ENCODE data around the gene CDT1. TPM values are rescaled to one million over a fixed set of nuclear protein-coding genes. Genes with fewer than 3 reads are reported as not detected.
A peak's percentile ranks its signal among the peaks of the same experiment; 100 is the strongest.

CDT1 gene
- total and polyA plus RNA-seq, 4 donors, result 3.6 to 13.9 (median 7.8) TPM

DNA sequence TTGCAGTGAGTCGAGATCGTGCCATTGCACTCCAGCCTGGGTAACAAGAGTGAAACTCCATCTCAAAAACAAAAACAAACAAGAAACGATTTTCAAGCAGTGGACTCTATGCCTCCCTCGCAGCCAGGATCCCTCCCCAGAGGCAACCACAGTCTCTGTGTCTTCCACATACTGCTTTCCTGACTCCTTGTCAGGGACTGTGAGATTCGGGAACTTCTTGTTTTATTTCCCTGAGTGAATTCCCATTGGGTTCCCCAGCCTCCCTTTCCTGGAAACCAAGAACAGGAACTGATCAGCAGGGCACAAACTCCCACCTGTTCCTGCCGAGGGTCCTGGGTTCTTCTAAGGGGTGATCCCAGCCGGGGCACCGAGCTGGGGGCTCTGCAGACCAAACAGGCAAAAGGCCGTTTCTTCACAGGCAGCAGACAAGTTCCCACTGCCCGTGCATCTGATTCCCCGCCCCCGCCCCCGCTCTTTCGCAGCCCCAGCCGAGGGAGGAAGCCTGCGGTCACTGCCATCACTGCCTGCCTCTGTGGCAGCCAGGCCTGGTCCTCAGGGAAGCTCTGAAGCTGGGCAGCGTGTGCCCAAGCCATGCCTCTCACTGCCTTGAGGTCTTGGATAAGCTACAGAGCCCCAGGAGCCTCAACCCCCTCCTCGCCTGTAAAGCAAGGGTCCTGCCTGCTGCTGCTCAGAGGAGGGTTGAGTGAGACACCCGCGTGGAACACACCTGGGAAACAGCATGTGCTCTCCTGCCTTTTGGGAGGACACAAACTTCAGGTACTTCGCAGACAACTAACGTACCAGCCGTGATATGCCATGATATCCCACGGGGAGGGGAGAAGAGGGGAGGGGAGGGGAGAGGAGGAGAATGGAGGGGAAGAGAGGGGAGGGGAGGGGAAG lies 13.0 kb upstream of the CDT1 start:
- H3K27ac ChIP-seq (ENCODE audit: low read depth, low read length), result peak overlapping the region; percentile 57
- peaks cover 34% of the 10 kb centered on the region for H3K4me1 ChIP-seq (ENCODE audit: control insufficient read depth, insufficient read depth, low read length)
- peaks cover 24% of the 10 kb centered on the region for H3K27me3 ChIP-seq (ENCODE audit: control insufficient read depth, insufficient read depth, low read length)
- 23% methylated on average over 19 of the region's 24 CpGs for WGBS (ENCODE audit: insufficient coverage)
- H3K4me3 ChIP-seq (ENCODE audit: low read depth, low read length), result no peak overlapping the region
- H3K36me3 ChIP-seq (ENCODE audit: control insufficient read depth, insufficient read depth, low read length), result no peaks in the 10 kb centered on the region
- H3K9me3 ChIP-seq (ENCODE audit: control insufficient read depth, insufficient read depth, low read length), result no peaks in the 10 kb centered on the region
- DNase-seq (ENCODE audit: low read depth in 4 of 6, low spot score in 6 of 6), result no peak

DNA sequence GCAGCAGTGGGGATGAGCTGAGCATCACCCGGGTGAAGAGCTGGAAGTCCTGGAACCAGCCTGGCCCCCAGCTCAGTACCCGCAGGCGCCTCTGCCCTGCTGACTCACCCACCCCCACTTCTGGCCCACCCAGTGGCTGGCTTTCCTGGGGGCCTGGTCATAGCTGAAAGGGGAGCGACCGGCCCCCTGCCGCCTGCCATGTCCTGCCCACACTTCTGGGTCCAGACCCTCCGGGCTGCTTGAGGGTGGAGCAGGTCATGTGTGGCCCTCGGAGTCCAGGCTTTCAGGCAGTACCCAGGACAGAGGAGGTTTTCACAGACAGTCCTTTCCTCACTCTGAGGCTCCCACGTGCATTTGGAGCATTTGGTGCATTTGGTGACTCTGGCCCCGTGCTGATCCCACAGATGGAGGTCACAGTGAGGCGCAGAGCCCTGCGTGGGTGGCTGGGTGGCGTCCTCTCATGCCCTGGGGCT lies 11.5 kb upstream of the CDT1 start:
- no peak overlapping the region for H3K4me3 ChIP-seq (ENCODE audit: low read depth, low read length)
- WGBS (ENCODE audit: insufficient coverage), result 64% methylated on average over 12 of the region's 13 CpGs
- DNase-seq (ENCODE audit: low read depth in 4 of 6, low spot score in 6 of 6), result no peak
- H3K27me3 ChIP-seq (ENCODE audit: control insufficient read depth, insufficient read depth, low read length), result peaks cover 24% of the 10 kb centered on the region
- H3K36me3 ChIP-seq (ENCODE audit: control insufficient read depth, insufficient read depth, low read length), result no peaks in the 10 kb centered on the region
- H3K4me1 ChIP-seq (ENCODE audit: control insufficient read depth, insufficient read depth, low read length), result peaks cover 30% of the 10 kb centered on the region
- no peaks in the 10 kb centered on the region for H3K9me3 ChIP-seq (ENCODE audit: control insufficient read depth, insufficient read depth, low read length)
- H3K27ac ChIP-seq (ENCODE audit: low read depth, low read length), result peak overlapping the region; percentile 79

DNA sequence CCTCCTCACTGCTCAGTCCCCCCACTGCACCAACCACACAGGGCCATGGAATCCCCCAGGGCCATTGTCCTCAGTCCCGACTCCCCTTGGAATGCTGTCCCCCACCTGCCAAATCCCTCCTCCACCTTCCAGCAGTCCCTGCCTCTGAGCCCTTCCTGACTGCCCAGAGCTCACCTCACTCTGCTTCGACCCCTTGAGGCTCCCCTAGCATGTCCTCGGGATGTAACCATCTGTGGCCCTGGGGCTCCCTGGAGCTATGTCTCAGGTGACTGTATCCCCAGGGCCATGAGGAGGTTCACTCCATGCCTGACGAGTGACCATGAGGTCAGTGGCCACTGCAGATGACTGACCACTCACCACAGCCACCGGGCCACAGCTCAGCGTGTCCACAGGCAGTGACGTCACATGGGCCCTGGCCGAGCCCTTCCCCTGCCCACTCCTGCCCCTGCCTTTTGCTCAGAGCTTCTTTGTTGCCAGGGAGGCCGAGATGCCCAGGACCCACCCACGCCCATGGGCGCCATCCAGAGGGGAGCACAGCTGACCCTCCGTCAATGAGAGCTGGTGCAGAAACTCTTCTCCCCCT lies 10.8 kb upstream of the CDT1 start:
- Histone ChIP-seq H3K4me1 (ENCODE audit: control insufficient read depth, insufficient read depth, low read length) (peaks cover 30% of the 10 kb centered on the region), H3K36me3 (ENCODE audit: control insufficient read depth, insufficient read depth, low read length) (no peaks in the 10 kb centered on the region), H3K27ac (ENCODE audit: low read depth, low read length) (peak overlapping the region; percentile 79), H3K4me3 (ENCODE audit: low read depth, low read length) (no peak overlapping the region), H3K27me3 (ENCODE audit: control insufficient read depth, insufficient read depth, low read length) (peaks cover 24% of the 10 kb centered on the region), H3K9me3 (ENCODE audit: control insufficient read depth, insufficient read depth, low read length) (no peaks in the 10 kb centered on the region)
- no peak for DNase-seq (ENCODE audit: low read depth in 4 of 6, low spot score in 6 of 6)
- 68% methylated on average over 12 of the region's 12 CpGs for WGBS (ENCODE audit: insufficient coverage)

DNA sequence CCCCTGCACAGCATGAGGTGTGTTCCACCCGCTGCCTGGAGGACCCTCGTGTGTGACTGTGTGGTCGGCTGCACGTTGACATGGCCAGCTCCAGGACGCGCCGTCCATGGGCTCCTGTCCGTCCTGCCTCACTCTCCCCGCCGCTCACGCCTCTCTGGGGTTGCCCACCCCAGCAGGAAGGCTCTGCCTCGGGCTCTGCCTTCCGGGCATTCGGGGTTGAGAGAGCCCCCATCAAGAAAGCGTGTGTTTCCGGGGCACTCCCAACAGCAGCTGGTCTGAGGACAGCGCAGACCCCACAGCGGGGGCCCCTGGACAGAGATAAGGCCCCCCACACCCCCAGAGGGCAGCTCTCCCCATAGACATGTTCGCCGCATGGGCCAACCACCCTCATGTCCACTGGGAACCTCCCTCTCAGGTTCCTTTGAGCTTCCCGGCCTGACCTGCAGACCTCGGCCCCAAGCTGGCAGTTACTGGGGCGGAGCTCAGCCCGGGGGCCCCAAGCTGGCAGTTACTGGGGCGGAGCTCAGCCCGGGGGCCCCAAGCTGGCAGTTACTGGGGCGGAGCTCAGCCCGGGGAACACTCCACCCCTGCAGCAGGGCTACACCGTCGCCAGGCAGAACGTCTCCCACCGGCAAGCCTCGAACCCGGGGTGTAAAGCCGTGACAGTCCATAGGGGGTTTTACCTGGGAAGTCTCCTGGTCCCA lies 10.2 kb upstream of the CDT1 start:
- no peaks in the 10 kb centered on the region for H3K36me3 ChIP-seq (ENCODE audit: control insufficient read depth, insufficient read depth, low read length)
- H3K9me3 ChIP-seq (ENCODE audit: control insufficient read depth, insufficient read depth, low read length), result no peaks in the 10 kb centered on the region
- DNase-seq (ENCODE audit: low read depth in 4 of 6, low spot score in 6 of 6), result no peak
- H3K4me3 ChIP-seq (ENCODE audit: low read depth, low read length), result no peak overlapping the region
- 48% methylated on average over 33 of the region's 35 CpGs for WGBS (ENCODE audit: insufficient coverage)
- peaks cover 24% of the 10 kb centered on the region for H3K27me3 ChIP-seq (ENCODE audit: control insufficient read depth, insufficient read depth, low read length)
- H3K27ac ChIP-seq (ENCODE audit: low read depth, low read length), result peak overlapping the region; percentile 79
- peaks cover 30% of the 10 kb centered on the region for H3K4me1 ChIP-seq (ENCODE audit: control insufficient read depth, insufficient read depth, low read length)

DNA sequence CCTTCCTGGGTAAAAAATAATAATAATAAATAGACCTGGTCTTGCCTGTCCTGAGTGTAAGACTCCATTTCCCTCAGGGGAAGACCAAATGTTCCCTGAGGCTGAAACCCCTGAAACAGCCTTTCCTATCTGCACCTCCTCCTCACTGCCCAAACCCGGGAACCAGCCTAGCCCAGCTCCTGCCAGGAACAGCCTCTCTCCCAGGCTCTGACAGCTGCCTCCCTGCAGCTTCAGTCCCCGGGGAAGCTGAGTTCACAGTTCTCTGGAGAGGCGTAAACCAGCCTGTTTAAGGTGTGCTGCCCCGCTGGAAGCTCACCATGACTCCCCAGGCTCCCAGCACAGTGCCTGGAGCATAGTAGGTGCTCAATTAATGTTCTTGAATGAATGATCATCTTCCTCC lies 7.3 kb upstream of the CDT1 start:
- no peaks in the 10 kb centered on the region for H3K9me3 ChIP-seq (ENCODE audit: control insufficient read depth, insufficient read depth, low read length)
- no peak overlapping the region for H3K4me3 ChIP-seq (ENCODE audit: low read depth, low read length)
- no CpG with 5 or more reads among the region's 4 CpGs for WGBS (ENCODE audit: insufficient coverage)

DNA sequence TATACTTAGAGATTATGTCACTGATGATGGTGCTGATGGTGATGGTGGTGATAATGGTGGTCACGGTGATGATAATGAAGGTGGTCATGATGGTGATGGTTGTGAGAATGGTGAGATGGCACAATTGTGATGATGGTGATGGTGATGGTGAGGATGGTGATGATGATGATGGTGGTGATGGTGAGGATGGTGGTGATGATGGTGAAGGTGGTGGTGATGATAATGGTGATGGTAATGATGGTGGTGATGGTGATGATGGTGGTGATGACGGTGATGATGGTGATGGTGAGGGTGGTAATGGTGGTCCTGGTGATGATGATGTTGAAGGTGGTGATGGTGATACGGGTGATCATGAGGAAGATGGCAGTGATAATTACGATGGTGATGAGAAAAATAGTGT lies 5.5 kb upstream of the CDT1 start:
- WGBS (ENCODE audit: insufficient coverage), result 99% methylated on average over 4 of the region's 4 CpGs
- Histone ChIP-seq H3K27ac (ENCODE audit: low read depth, low read length) (no peak overlapping the region), H3K27me3 (ENCODE audit: control insufficient read depth, insufficient read depth, low read length) (peaks cover 5% of the 10 kb centered on the region), H3K4me3 (ENCODE audit: low read depth, low read length) (no peak overlapping the region), H3K36me3 (ENCODE audit: control insufficient read depth, insufficient read depth, low read length) (peaks cover 8% of the 10 kb centered on the region), H3K4me1 (ENCODE audit: control insufficient read depth, insufficient read depth, low read length) (peaks cover 21% of the 10 kb centered on the region), H3K9me3 (ENCODE audit: control insufficient read depth, insufficient read depth, low read length) (no peaks in the 10 kb centered on the region)
- no peak for DNase-seq (ENCODE audit: low read depth in 4 of 6, low spot score in 6 of 6)

More for the DNA sequence above, 7.3 kb upstream of the CDT1 start:
- H3K27ac ChIP-seq (ENCODE audit: low read depth, low read length), result no peak overlapping the region
- peaks cover 21% of the 10 kb centered on the region for H3K27me3 ChIP-seq (ENCODE audit: control insufficient read depth, insufficient read depth, low read length)
- no peak for DNase-seq (ENCODE audit: low read depth in 4 of 6, low spot score in 6 of 6)
- peaks cover 24% of the 10 kb centered on the region for H3K4me1 ChIP-seq (ENCODE audit: control insufficient read depth, insufficient read depth, low read length)
- peaks cover 8% of the 10 kb centered on the region for H3K36me3 ChIP-seq (ENCODE audit: control insufficient read depth, insufficient read depth, low read length)

DNA sequence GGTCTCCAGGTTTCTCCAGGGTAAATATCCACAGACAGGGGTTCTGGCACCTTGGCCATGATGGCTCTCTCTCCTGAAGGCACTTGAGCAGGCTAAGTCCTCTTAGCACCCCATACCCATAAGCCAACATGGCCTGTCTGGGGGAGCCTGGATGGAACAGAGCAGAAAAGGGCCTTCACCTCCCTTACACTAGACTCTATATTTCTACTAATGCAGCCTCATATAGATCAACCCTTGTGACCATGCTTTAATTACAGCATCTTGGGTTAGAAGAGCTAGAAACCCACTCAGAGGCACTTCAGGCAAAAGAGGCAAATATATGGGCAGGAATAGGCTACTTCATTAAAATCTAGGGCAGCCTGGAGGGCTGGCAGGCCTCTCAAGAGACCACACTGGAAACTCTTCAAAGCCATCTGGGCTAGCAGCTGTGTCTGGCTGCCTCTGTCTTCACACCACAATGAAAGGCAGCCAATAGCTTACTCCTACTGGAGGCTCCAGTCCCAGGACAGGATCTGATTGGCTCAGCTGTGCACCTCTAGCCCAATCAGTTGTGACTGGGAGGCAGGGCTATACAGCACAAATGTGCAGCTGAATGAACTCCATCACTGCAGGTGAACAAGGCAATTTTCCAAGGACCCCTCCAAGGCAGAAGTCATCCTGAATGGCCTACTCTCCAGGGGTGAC lies 4.7 kb upstream of the CDT1 start:
- Histone ChIP-seq H3K36me3 (ENCODE audit: control insufficient read depth, insufficient read depth, low read length) (peaks cover 8% of the 10 kb centered on the region), H3K27me3 (ENCODE audit: control insufficient read depth, insufficient read depth, low read length) (no peaks in the 10 kb centered on the region), H3K27ac (ENCODE audit: low read depth, low read length) (no peak overlapping the region), H3K4me1 (ENCODE audit: control insufficient read depth, insufficient read depth, low read length) (peaks cover 15% of the 10 kb centered on the region), H3K4me3 (ENCODE audit: low read depth, low read length) (no peak overlapping the region), H3K9me3 (ENCODE audit: control insufficient read depth, insufficient read depth, low read length) (no peaks in the 10 kb centered on the region)
- DNase-seq (ENCODE audit: low read depth in 4 of 6, low spot score in 6 of 6), result no peak

DNA sequence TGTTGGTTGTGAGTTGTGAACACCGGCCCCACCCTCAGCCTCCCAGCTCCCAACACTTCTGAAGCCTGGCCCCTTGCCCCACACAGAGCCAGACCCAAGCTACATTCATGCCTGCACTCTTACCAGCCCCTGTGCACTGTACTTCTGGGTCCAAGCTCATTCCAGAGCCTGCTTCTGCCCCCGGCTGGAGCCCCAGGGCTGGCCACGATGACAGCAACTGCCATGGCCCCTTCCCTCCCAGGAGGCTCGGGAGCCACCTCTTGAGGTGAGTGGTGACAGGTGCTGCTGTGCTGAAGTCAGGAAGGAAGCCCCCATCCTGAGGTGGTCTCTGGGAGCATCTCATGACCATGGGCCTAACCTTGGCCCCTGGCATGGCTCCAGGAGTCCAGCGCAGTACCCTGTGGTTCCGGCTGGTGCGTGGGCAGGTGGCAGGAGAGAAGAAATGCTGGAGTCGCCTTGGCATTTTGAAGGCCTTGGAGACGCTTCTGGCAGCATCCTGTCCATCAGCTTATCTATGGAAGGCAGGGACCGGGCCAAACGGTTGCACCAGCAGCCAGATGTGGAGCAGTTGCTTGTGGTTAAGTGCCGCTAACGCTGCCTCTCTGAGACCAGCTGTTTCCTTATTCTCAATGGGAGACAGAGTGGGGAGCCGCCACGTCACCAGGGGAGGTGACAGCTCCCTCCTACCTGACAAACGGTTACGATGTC lies 3.9 kb upstream of the CDT1 start:
- no peak overlapping the region for H3K27ac ChIP-seq (ENCODE audit: low read depth, low read length)
- no peaks in the 10 kb centered on the region for H3K27me3 ChIP-seq (ENCODE audit: control insufficient read depth, insufficient read depth, low read length)
- peaks cover 12% of the 10 kb centered on the region for H3K36me3 ChIP-seq (ENCODE audit: control insufficient read depth, insufficient read depth, low read length)
- 86% methylated on average over 13 of the region's 17 CpGs for WGBS (ENCODE audit: insufficient coverage)
- no peak for DNase-seq (ENCODE audit: low read depth in 4 of 6, low spot score in 6 of 6)
- H3K9me3 ChIP-seq (ENCODE audit: control insufficient read depth, insufficient read depth, low read length), result no peaks in the 10 kb centered on the region
- no peak overlapping the region for H3K4me3 ChIP-seq (ENCODE audit: low read depth, low read length)
- peaks cover 22% of the 10 kb centered on the region for H3K4me1 ChIP-seq (ENCODE audit: control insufficient read depth, insufficient read depth, low read length)

DNA sequence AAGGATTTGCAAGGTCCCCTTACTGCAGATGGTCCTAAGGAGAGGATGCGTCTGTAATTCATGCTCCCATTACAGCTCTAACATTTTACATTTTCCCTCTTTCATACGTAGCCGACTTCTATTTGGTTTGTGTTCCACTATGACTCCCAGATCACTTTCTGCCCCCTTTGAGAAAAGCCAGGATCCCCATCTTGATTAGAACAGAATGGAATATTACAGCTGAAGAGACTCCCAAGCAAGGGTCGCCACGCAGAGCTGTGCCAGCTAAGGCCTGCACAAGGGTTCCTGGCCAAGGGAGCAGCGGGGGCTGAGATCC lies 3.4 kb upstream of the CDT1 start:
- no peak overlapping the region for H3K27ac ChIP-seq (ENCODE audit: low read depth, low read length)
- H3K4me1 ChIP-seq (ENCODE audit: control insufficient read depth, insufficient read depth, low read length), result peaks cover 28% of the 10 kb centered on the region
- no peaks in the 10 kb centered on the region for H3K27me3 ChIP-seq (ENCODE audit: control insufficient read depth, insufficient read depth, low read length)
- H3K4me3 ChIP-seq (ENCODE audit: low read depth, low read length), result no peak overlapping the region
- peaks cover 17% of the 10 kb centered on the region for H3K36me3 ChIP-seq (ENCODE audit: control insufficient read depth, insufficient read depth, low read length)
- H3K9me3 ChIP-seq (ENCODE audit: control insufficient read depth, insufficient read depth, low read length), result no peaks in the 10 kb centered on the region
- no peak for DNase-seq (ENCODE audit: low read depth in 4 of 6, low spot score in 6 of 6)
- WGBS (ENCODE audit: insufficient coverage), result 78% methylated on average over 5 of the region's 6 CpGs

All from spinal cord (tissue), 10 donors.